BJ (cell line): ENCODE results near the gene DNAAF1. TPM values are rescaled to one million over a fixed set of nuclear protein-coding genes. Genes with fewer than 3 reads are reported as not detected.

ENCODE experiments used
- CTCF ChIA-PET: fragments of 350-600 bp; formaldehyde crosslinking; extraction: SDS; loops from one replicate; lab custom pipeline; 2021; ENCODE audit warnings: antibody characterized with exemption, inconsistent platforms; lab: Yijun Ruan, JAX
- POLR2A ChIA-PET: fragments of 300-600 bp; sonication (Branson Sonifier 250); formaldehyde crosslinking; extraction: SDS; loops from one replicate; lab custom pipeline; 2021; ENCODE audit warnings: antibody characterized with exemption; lab: Charles Lee
- DNase-seq: peaks from one replicate; pipeline ENCODE4 v3.0.0-alpha.2; 2011; ENCODE audit warnings: low read depth
- H3K27me3 ChIP-seq: 2 replicates; pipeline ENCODE4 v1.6.0; 2011; ENCODE audit warnings: low read length; ENCODE audit not compliant: control insufficient read depth, insufficient read depth
- H3K36me3 ChIP-seq: 2 replicates; pipeline ENCODE4 v1.5.1; 2011; ENCODE audit warnings: low read length; ENCODE audit not compliant: control insufficient read depth, insufficient read depth
- H3K4me3 ChIP-seq: 2 replicates; pipeline ENCODE4 v1.5.1; 2011; ENCODE audit warnings: low read depth, mild to moderate bottlenecking, control low read depth, low read length
- CTCF ChIP-seq: IDR thresholded peaks from 2 replicates; pipeline ENCODE4 v1.5.1; 2011; ENCODE audit warnings: low read depth, mild to moderate bottlenecking, control low read depth, inconsistent platforms, low read length, moderate library complexity; ENCODE audit not compliant: insufficient read depth
- polyA plus RNA-seq: library from polyadenylated mRNA; depleted of rRNA; stranded (reverse); fragments of >200 nt; gene quantifications from 2 replicates; pipeline ENCODE4 v1.2.3, GENCODE V29; 2011

Gene DNAAF1
- polyA plus RNA-seq, 1 experiment = not detected

GRCh38 chr16:84182104-84182503 lies 37.0 kb downstream of the DNAAF1 start:
- CTCF ChIA-PET = no interaction called here
- H3K36me3 ChIP-seq = peaks cover 39% of the 10 kb centered on the region

GRCh38 chr16:84182680-84183571 lies 37.8 kb downstream of the DNAAF1 start:
- DNase-seq = no peak
- ChIA-PET POLR2A (no interaction called here), CTCF (interaction anchor here (1.4 to 1.5 kb wide), 2 partner anchors 13 to 98 kb away, joined by 3 to 4 read pairs; no protein-coding TSS in a partner anchor)
- TF ChIP-seq CTCF = no peak
- H3K27me3 ChIP-seq = no peaks in the 10 kb centered on the region
- peaks cover 39% of the 10 kb centered on the region for H3K36me3 ChIP-seq
- H3K4me3 ChIP-seq = no peak overlapping the region

More at GRCh38 chr16:84182104-84182503, 37.0 kb downstream of the DNAAF1 start:
- Histone ChIP-seq H3K4me3 (no peak overlapping the region), H3K27me3 (no peaks in the 10 kb centered on the region)
- no peak for DNase-seq
- TF ChIP-seq CTCF = no peak
- POLR2A ChIA-PET = no interaction called here

GRCh38 chr16:84183572-84183875 lies 38.4 kb downstream of the DNAAF1 start:
- no peak for TF ChIP-seq CTCF
- Histone ChIP-seq H3K4me3 (no peak overlapping the region), H3K36me3 (peaks cover 39% of the 10 kb centered on the region), H3K27me3 (no peaks in the 10 kb centered on the region)
- ChIA-PET CTCF (interaction anchor here (1.4 to 1.5 kb wide), 2 partner anchors 13 to 99 kb away, joined by 3 to 4 read pairs; no protein-coding TSS in a partner anchor), POLR2A (no interaction called here)
- no peak for DNase-seq

GRCh38 chr16:84183911-84184591 lies 38.9 kb downstream of the DNAAF1 start:
- ChIA-PET POLR2A (no interaction called here), CTCF (interaction anchor here (1.4 to 1.5 kb wide), 2 partner anchors 14 to 99 kb away, joined by 3 to 4 read pairs; no protein-coding TSS in a partner anchor)
- no peak overlapping the region for H3K4me3 ChIP-seq
- H3K36me3 ChIP-seq = peaks cover 37% of the 10 kb centered on the region
- no peaks in the 10 kb centered on the region for H3K27me3 ChIP-seq
- TF ChIP-seq CTCF = 0 out of 2 replicates have a peak, but pooled peaks have one; percentile 7
- DNase-seq = no peak

GRCh38 chr16:84184775-84185174 lies 39.7 kb downstream of the DNAAF1 start:
- ChIA-PET POLR2A (no interaction called here), CTCF (interaction anchor here (1.1 to 1.5 kb wide), 2 partner anchors 15 to 28 kb away, joined by 3 to 4 read pairs; no protein-coding TSS in a partner anchor)
- no peak for DNase-seq
- H3K4me3 ChIP-seq = no peak overlapping the region
- no peaks in the 10 kb centered on the region for H3K27me3 ChIP-seq
- peaks cover 34% of the 10 kb centered on the region for H3K36me3 ChIP-seq
- no peak for TF ChIP-seq CTCF
